ENCODE data around the gene KRT31.
"Not testable (repeated sequence)": the region's sequence is repeated elsewhere in the genome, so short reads cannot be mapped to it uniquely, and the experiment has no call there.

KRT31 gene

GRCh38 chr17:41360296-41360995 lies 37.0 kb downstream of the KRT31 start:
- TF ChIP-seq CTCF (IDR thresholded peaks at IDR 0.05; ENCODE audit: low read depth, low read length, missing control alignments), result no peak
- no peak for DNase-seq (ENCODE audit: low read depth)
- no peak overlapping the region for H3K4me3 ChIP-seq (ENCODE audit: low read depth, low read length)

GRCh38 chr17:41354536-41354935 lies 42.9 kb downstream of the KRT31 start:
- TF ChIP-seq CTCF (IDR thresholded peaks at IDR 0.05; ENCODE audit: low read depth, low read length, missing control alignments), result no peak
- H3K4me3 ChIP-seq (ENCODE audit: low read depth, low read length), result no peak overlapping the region
- no peak for DNase-seq (ENCODE audit: low read depth)

GRCh38 chr17:41352597-41353366 lies 44.6 kb downstream of the KRT31 start:
- TF ChIP-seq CTCF (IDR thresholded peaks at IDR 0.05; ENCODE audit: low read depth, low read length, missing control alignments), result no peak
- no peak overlapping the region for H3K4me3 ChIP-seq (ENCODE audit: low read depth, low read length)
- DNase-seq (ENCODE audit: low read depth), result no peak

GRCh38 chr17:41351177-41351576 lies 46.2 kb downstream of the KRT31 start:
- no peak overlapping the region for H3K4me3 ChIP-seq (ENCODE audit: low read depth, low read length)
- no peak for TF ChIP-seq CTCF (IDR thresholded peaks at IDR 0.05; ENCODE audit: low read depth, low read length, missing control alignments)
- DNase-seq (ENCODE audit: low read depth), result no peak

- not testable (repeated sequence) for H3K4me3 ChIP-seq (ENCODE audit: low read depth, low read length); DNase-seq (ENCODE audit: low read depth)
Measured at GRCh38 chr17:41350381-41350878, 47.0 kb downstream of the KRT31 start, which contains the start of gene KRT33A. Gene KRT33A, minus strand, starts transcription at chr17:41350828. Its CDS starts 61 bp downstream, at chr17:41350767.

- H3K4me3 ChIP-seq (ENCODE audit: low read depth, low read length), result no peak overlapping the region
- DNase-seq (ENCODE audit: low read depth), result no peak
- TF ChIP-seq CTCF (IDR thresholded peaks at IDR 0.05; ENCODE audit: low read depth, low read length, missing control alignments), result no peak
Measured at GRCh38 chr17:41347869-41348760, 49.3 kb downstream of the KRT31 start.

GRCh38 chr17:41346421-41346820 lies 51.0 kb downstream of the KRT31 start:
- not testable (repeated sequence) for DNase-seq (ENCODE audit: low read depth); H3K4me3 ChIP-seq (ENCODE audit: low read depth, low read length)

Data from GM12864 (cell line).